GM23248 (cell line): ENCODE data around the gene LYPD8.

Source experiments
- EZH2 ChIP-seq: fragments of 200-600 bp; sonication (generic); IDR thresholded peaks from 2 replicates; pipeline ENCODE4 v1.6.1; 2018; ENCODE audit warnings: antibody characterized with exemption, mild to moderate bottlenecking; ENCODE audit not compliant: insufficient read depth, poor library complexity, severe bottlenecking
- EZH2phosphoT487 ChIP-seq: fragments of 200-600 bp; sonication (generic); IDR thresholded peaks from 2 replicates; pipeline ENCODE4 v1.6.1; 2018; ENCODE audit warnings: antibody characterized with exemption, moderate library complexity, mild to moderate bottlenecking, low read depth; ENCODE audit not compliant: insufficient read depth

GRCh38 chr1:248699099-248699498, 56.5 kb downstream of the LYPD8 start:
- TF ChIP-seq EZH2 = no peak
- TF ChIP-seq EZH2phosphoT487 = no peak
